Esophagus muscularis mucosa (tissue), 4 donors: ENCODE measurements around the gene MRPL20. TPM values are rescaled to one million over a fixed set of nuclear protein-coding genes. Genes with fewer than 3 reads are reported as not detected.

ENCODE experiments used
- DNase-seq: peaks from one replicate; pipeline ENCODE4 v3.0.0-alpha.2; 2017; ENCODE audit errors: extremely low spot score
- H3K27ac ChIP-seq, 4 donors: fragments of 200-600 bp; sonication (generic); replicated peaks in 1 of 4; 1 replicate in 3 of 4; 2 replicates in 1 of 4; pipeline ENCODE4 v1.5.1; 2016 to 2019; ENCODE audit warnings: mild to moderate bottlenecking in 1 of 4
- H3K27me3 ChIP-seq, 4 donors: fragments of 200-600 bp; sonication (generic); one replicate each; pipeline versions ENCODE4 v1.5.1 to v1.6.0; 2016 to 2019
- H3K36me3 ChIP-seq, 4 donors: fragments of 200-600 bp; sonication (generic); one replicate each; pipeline ENCODE4 v1.5.1; 2016 to 2019
- H3K4me1 ChIP-seq, 4 donors: fragments of 200-600 bp; sonication (generic); one replicate each; pipeline ENCODE4 v1.5.1; 2016 to 2019
- H3K4me3 ChIP-seq, 4 donors: fragments of 200-600 bp; sonication (generic); 1 replicate in 2 of 4; 2 replicates in 2 of 4; pipeline ENCODE4 v1.5.1; 2016 to 2019; ENCODE audit warnings: mild to moderate bottlenecking in 4 of 4, moderate library complexity in 1 of 4
- H3K9me3 ChIP-seq, 4 donors: fragments of 200-600 bp; sonication (generic); 1 replicate in 3 of 4; 2 replicates in 1 of 4; pipeline ENCODE4 v1.5.1; 2016 to 2019
- CTCF ChIP-seq, 3 experiments: fragments of 200-600 bp in 2 of 3; fragments of 450-650 bp in 1 of 3; sonication (generic) in 2 of 3; IDR thresholded peaks; one replicate each; pipeline ENCODE4 v1.5.1; 2017 to 2019; ENCODE audit warnings: antibody characterized with exemption in 3 of 3, mild to moderate bottlenecking in 2 of 3, moderate library complexity in 1 of 3
- EP300 ChIP-seq: sonication (generic); formaldehyde crosslinking; IDR thresholded peaks from one replicate; pipeline ENCODE4 v1.6.1; 2017; ENCODE audit warnings: antibody characterized with exemption
- POLR2A ChIP-seq: fragments of 450-650 bp; IDR thresholded peaks from one replicate; pipeline ENCODE4 v1.6.1; 2017; ENCODE audit warnings: antibody characterized with exemption, moderate library complexity, mild to moderate bottlenecking, low read depth
- POLR2AphosphoS5 ChIP-seq, 2 donors: sonication (generic); formaldehyde crosslinking; IDR thresholded peaks; one replicate each; pipeline ENCODE4 v1.6.1; 2017; ENCODE audit warnings: antibody characterized with exemption in 2 of 2
- WGBS: methylation state at CpG from one replicate; pipeline ENCODE4 v1.1.5; 2018; 5-methylcytosine and 5-hydroxymethylcytosine counted together
- intact Hi-C: fragments of 100-400 bp; cut with DNase I; formaldehyde crosslinking; loops from one replicate; pipeline ENCODE4 v1.15.1; 2023
- total RNA-seq, 4 donors: library from RNA; depleted of rRNA; stranded (reverse); fragments of >200 nt; gene quantifications; one replicate each; pipeline versions ENCODE4 v1.1.0 to v1.2.1, GENCODE V29; 2016

The MRPL20 gene
- total RNA-seq, 4 donors from 2014 or later = 144 to 175 (median 155) TPM

DNA sequence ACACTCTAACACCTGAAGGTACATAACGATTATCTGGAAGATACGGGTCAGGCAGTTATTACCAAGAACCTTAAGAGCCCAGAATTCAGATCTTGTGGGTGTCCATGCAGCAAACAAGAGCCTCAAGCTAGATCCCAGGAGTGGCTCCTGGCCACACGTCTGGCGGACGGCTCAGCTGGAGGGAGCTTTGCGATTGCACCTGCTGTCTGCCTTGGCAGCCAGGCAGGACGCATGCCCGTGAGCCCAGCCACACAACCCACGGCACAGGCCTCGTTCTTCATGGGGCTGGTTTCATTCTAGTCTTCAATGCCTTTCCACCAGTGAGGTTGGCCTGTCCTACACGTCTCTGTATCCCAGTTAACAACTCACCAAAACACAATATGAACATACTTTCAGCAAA lies 13.7 kb downstream of the MRPL20 start:
- intact Hi-C loops = no loop called here
- TF ChIP-seq EP300 (no peak), POLR2AphosphoS5 (IDR thresholded peaks at IDR 0.05) (no peak), POLR2A (no peak), CTCF (IDR thresholded peaks at IDR 0.05) (no peak)
- Histone ChIP-seq H3K9me3 (no peaks in the 10 kb centered on the region), H3K4me1 (peaks cover 30 to 38% (median 31%) of the 10 kb centered on the region in 4 donors), H3K27me3 (no peaks in the 10 kb centered on the region), H3K4me3 (no peak overlapping the region), H3K27ac (no peak overlapping the region), H3K36me3 (peaks cover 83 to 100% (median 97%) of the 10 kb centered on the region in 4 donors)
- 94% methylated on average over 2 of the region's 11 CpGs for WGBS
- DNase-seq = no peak

GRCh38 chr1:1393014-1393413 lies 14.1 kb downstream of the MRPL20 start:
- Histone ChIP-seq H3K4me1 (peaks cover 25 to 34% (median 27%) of the 10 kb centered on the region in 4 donors), H3K27ac (no peak overlapping the region), H3K27me3 (no peaks in the 10 kb centered on the region), H3K9me3 (no peaks in the 10 kb centered on the region), H3K36me3 (peaks cover 87 to 100% (median 100%) of the 10 kb centered on the region in 4 donors), H3K4me3 (no peak overlapping the region)
- no peak for DNase-seq
- TF ChIP-seq CTCF (IDR thresholded peaks at IDR 0.05) = no peak
- TF ChIP-seq EP300 = no peak
- intact Hi-C loops = no loop called here
- 91% methylated on average over 4 of the region's 4 CpGs for whole genome bisulfite sequencing

DNA sequence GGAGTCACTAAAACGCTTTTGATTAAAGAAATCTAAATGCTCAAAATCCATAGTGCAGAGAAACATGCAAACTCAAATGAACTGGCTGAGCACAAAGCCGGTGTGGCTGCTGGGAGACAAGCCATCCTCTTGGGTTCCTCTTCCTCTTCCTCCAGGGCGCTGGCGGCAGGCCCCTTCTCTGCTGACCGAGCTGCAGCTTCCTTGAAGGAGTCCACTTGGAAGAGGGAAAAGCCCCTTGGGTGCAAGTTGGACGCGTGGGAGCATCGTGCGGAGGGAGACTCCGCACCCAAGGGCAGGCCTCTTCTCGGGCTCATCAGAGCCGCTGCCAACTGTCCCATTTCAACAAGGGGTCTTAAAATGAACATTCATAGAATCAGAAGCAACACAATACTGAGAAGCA lies 15.9 kb downstream of the MRPL20 start:
- H3K27me3 ChIP-seq = no peaks in the 10 kb centered on the region
- H3K4me1 ChIP-seq = peaks cover 11 to 16% (median 14%) of the 10 kb centered on the region in 4 donors
- 74% methylated on average over 12 of the region's 12 CpGs for WGBS
- peaks cover 94 to 100% (median 100%) of the 10 kb centered on the region in 4 donors for H3K36me3 ChIP-seq
- TF ChIP-seq POLR2A (no peak), POLR2AphosphoS5 (IDR thresholded peaks at IDR 0.05) (no peak), EP300 (no peak), CTCF (IDR thresholded peaks at IDR 0.05) (no peak)
- no peak overlapping the region for H3K27ac ChIP-seq
- no peak overlapping the region for H3K4me3 ChIP-seq
- DNase-seq = no peak
- no peaks in the 10 kb centered on the region for H3K9me3 ChIP-seq
- intact Hi-C loops = no loop called here

DNA sequence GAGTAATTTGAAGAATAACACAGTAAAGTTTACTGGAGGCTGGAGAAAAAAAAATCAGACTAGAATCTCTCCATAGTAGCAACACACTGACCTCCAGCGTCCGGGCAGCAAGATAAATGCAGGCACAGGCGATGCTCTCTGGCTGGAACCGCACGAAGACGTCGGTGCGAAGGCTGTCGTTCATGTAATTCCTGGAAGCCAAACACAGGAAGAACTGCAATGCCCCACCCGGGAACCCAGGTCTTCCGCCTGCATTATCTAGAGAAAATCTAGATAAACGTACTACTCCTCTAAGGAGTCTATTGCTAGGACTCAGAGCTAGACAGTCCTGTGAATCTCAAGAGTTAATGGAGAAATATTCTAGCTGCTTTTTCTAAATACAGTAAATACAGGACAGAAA lies 16.4 kb downstream of the MRPL20 start:
- no peaks in the 10 kb centered on the region for H3K9me3 ChIP-seq
- no peak overlapping the region for H3K4me3 ChIP-seq
- H3K27ac ChIP-seq = no peak overlapping the region
- 77% methylated on average over 12 of the region's 12 CpGs for WGBS
- intact Hi-C loops = no loop called here
- no peak for TF ChIP-seq EP300
- TF ChIP-seq POLR2A = no peak
- no peak for TF ChIP-seq CTCF (IDR thresholded peaks at IDR 0.05)
- TF ChIP-seq POLR2AphosphoS5 (IDR thresholded peaks at IDR 0.05) = no peak
- peaks cover 99 to 100% (median 100%) of the 10 kb centered on the region in 4 donors for H3K36me3 ChIP-seq
- no peaks in the 10 kb centered on the region for H3K27me3 ChIP-seq
- H3K4me1 ChIP-seq = peaks cover 5 to 12% (median 10%) of the 10 kb centered on the region in 4 donors
- no peak for DNase-seq

DNA sequence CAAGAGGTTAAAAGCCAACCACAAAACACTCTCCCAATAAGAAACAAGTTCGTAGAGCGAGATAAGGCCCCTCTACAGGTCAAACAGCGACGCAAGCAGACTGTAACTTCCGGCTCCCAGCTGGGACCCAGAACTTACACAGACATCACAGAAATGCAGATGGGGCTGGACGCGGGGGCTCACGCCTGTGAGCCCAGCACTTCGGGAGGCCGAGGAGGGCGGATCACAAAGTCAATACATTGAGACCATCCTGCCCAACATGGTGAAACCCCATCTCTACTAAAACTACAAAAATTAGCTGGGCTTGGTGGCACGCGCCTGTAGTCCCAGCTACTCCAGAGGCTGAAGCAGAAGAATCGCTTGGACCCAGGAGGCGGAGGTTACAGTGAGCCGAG lies 19.0 kb downstream of the MRPL20 start:
- H3K27me3 ChIP-seq = no peaks in the 10 kb centered on the region
- no peaks in the 10 kb centered on the region for H3K9me3 ChIP-seq
- DNase-seq = no peak
- WGBS = 97% methylated on average over 16 of the region's 16 CpGs
- no peak overlapping the region for H3K4me3 ChIP-seq
- peaks cover 76 to 87% (median 85%) of the 10 kb centered on the region in 4 donors for H3K36me3 ChIP-seq
- intact Hi-C loops = no loop called here
- peaks cover 0 to 6% (median 0%) of the 10 kb centered on the region in 4 donors for H3K4me1 ChIP-seq
- no peak overlapping the region for H3K27ac ChIP-seq
- no peak for TF ChIP-seq EP300
- no peak for TF ChIP-seq CTCF (IDR thresholded peaks at IDR 0.05)
- no peak for TF ChIP-seq POLR2A
- TF ChIP-seq POLR2AphosphoS5 (IDR thresholded peaks at IDR 0.05) = no peak
